Esophagus squamous epithelium (tissue), 4 donors: ENCODE data around the gene YKT6.

Experiments
- POLR2A ChIP-seq, 4 donors: fragments of 450-650 bp; IDR thresholded peaks; one replicate each; pipeline ENCODE4 v1.6.1; 2017; ENCODE audit warnings: antibody characterized with exemption in 4 of 4, mild to moderate bottlenecking in 4 of 4, moderate library complexity in 3 of 4
- TF ChIP-seq, protein P1 (sequence below), 6 experiments: fragments of 450-650 bp in 4 of 6; fragments of 200-600 bp in 2 of 6; sonication (generic) in 2 of 6; IDR thresholded peaks; one replicate each; pipeline ENCODE4 v1.5.1; 2016 to 2019; ENCODE audit warnings: antibody characterized with exemption in 6 of 6, mild to moderate bottlenecking in 4 of 6, moderate library complexity in 4 of 6

DNA sequence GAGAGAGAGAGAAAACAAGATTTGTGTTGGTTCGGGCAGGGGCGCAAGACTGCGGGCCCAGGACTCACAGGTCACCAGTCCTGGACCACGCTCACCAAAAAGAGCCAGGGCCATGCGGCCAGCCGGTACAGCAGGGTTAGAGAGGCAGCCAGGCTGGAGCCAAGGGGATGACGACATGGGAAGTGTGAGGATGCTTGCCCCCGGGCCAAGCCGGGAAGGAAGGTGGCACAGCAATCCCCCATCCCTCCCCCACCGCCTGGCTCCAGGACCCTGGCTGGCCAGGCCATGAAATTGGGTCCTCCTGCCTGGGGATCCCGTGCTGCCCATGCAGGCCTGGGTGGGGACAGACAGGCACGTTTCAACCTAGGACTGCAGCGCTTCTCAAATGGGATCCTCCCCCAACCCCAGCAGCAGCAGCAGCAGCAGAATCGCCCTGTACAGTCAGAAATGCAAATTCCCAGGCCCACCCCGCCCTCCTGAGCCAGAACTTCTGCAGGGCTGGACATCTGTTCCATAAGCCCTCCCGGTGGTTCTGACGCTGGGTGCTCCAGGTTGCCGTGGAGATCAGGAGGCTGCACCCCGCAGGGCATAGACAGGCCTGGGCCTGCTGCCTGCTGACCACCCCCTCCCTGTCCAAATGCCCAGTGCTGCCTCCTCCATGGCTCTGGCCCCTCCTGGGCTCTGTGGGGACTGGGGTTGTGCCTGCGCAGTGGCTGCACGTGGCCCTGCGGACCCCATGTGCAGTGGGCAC, 35.0 kb downstream of the YKT6 start:
- no peak for TF ChIP-seq POLR2A (IDR thresholded peaks at IDR 0.05)
- TF ChIP-seq, protein P1, sequence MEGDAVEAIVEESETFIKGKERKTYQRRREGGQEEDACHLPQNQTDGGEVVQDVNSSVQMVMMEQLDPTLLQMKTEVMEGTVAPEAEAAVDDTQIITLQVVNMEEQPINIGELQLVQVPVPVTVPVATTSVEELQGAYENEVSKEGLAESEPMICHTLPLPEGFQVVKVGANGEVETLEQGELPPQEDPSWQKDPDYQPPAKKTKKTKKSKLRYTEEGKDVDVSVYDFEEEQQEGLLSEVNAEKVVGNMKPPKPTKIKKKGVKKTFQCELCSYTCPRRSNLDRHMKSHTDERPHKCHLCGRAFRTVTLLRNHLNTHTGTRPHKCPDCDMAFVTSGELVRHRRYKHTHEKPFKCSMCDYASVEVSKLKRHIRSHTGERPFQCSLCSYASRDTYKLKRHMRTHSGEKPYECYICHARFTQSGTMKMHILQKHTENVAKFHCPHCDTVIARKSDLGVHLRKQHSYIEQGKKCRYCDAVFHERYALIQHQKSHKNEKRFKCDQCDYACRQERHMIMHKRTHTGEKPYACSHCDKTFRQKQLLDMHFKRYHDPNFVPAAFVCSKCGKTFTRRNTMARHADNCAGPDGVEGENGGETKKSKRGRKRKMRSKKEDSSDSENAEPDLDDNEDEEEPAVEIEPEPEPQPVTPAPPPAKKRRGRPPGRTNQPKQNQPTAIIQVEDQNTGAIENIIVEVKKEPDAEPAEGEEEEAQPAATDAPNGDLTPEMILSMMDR (IDR thresholded peaks at IDR 0.05) = no peak
